Liver (tissue), 9 donors: ENCODE results near the gene MMEL1. TPM values are rescaled to one million over a fixed set of nuclear protein-coding genes. Genes with fewer than 3 reads are reported as not detected.

Experiments
- DNase-seq: peaks from one replicate; pipeline ENCODE4 v3.0.0-alpha.2; 2017; ENCODE audit warnings: low spot score
- H3K27ac ChIP-seq, 2 donors: one replicate each; pipeline ENCODE4 v1.7.0; 2013; ENCODE audit warnings: inconsistent platforms in 2 of 2, low read length in 2 of 2, control low read depth in 1 of 2, low read depth in 1 of 2, mild to moderate bottlenecking in 1 of 2
- H3K27me3 ChIP-seq, 4 donors: one replicate each; pipeline versions ENCODE4 v1.6.1 to v1.7.0; 2013; ENCODE audit warnings: low read length in 3 of 4, inconsistent platforms in 1 of 4, mild to moderate bottlenecking in 1 of 4, moderate library complexity in 1 of 4; ENCODE audit not compliant: control insufficient read depth in 4 of 4, insufficient read depth in 4 of 4
- H3K36me3 ChIP-seq, 4 donors: one replicate each; pipeline versions ENCODE4 v1.6.1 to v1.7.0; 2013; ENCODE audit warnings: low read length in 3 of 4, mild to moderate bottlenecking in 3 of 4, low read depth in 1 of 4, moderate library complexity in 1 of 4; ENCODE audit not compliant: control insufficient read depth in 4 of 4, insufficient read depth in 3 of 4
- H3K4me1 ChIP-seq, 4 donors: one replicate each; pipeline versions ENCODE4 v1.6.1 to v1.7.0; 2013; ENCODE audit warnings: low read length in 3 of 4, mild to moderate bottlenecking in 3 of 4, moderate library complexity in 1 of 4; ENCODE audit not compliant: control insufficient read depth in 4 of 4, insufficient read depth in 4 of 4
- H3K4me3 ChIP-seq, 3 donors: one replicate each; pipeline versions ENCODE4 v1.6.1 to v1.7.0; 2013; ENCODE audit warnings: low read length in 3 of 3, control low read depth in 1 of 3, low read depth in 1 of 3, mild to moderate bottlenecking in 1 of 3
- H3K9ac ChIP-seq, 2 donors: one replicate each; pipeline ENCODE4 v1.7.0; 2013; ENCODE audit warnings: low read length in 2 of 2, mild to moderate bottlenecking in 2 of 2, moderate library complexity in 2 of 2, control low read depth in 1 of 2, low read depth in 1 of 2
- H3K9me3 ChIP-seq, 4 donors: one replicate each; pipeline versions ENCODE4 v1.6.1 to v1.7.0; 2013; ENCODE audit warnings: low read length in 3 of 4; ENCODE audit not compliant: control insufficient read depth in 4 of 4
- ATF3 ChIP-seq: IDR thresholded peaks from 2 replicates; pipeline ENCODE4 v1.6.1; 2016; ENCODE audit warnings: antibody characterized with exemption
- CTCF ChIP-seq: fragments of 150-350 bp; IDR thresholded peaks from 2 replicates; pipeline ENCODE4 v1.5.1; 2017; ENCODE audit warnings: improper control_type of control experiment, low read depth, low read length; ENCODE audit not compliant: missing input control
- EGR1 ChIP-seq, 2 donors: IDR thresholded peaks; 2 replicates each; pipeline ENCODE4 v1.6.1; 2016 to 2018; ENCODE audit warnings: antibody characterized with exemption in 2 of 2, low read depth in 2 of 2
- FOXA1 ChIP-seq: IDR thresholded peaks from 2 replicates; pipeline ENCODE4 v1.6.1; 2016; ENCODE audit warnings: antibody characterized with exemption
- FOXA2 ChIP-seq: IDR thresholded peaks from 2 replicates; pipeline ENCODE4 v1.6.1; 2016; ENCODE audit warnings: antibody characterized with exemption
- GABPA ChIP-seq, 2 donors: IDR thresholded peaks in 1 of 2; conservative IDR thresholded peaks in 1 of 2; 2 replicates each; pipeline ENCODE4 v1.6.1; 2016; ENCODE audit warnings: antibody characterized with exemption in 2 of 2, mild to moderate bottlenecking in 1 of 2, moderate library complexity in 1 of 2
- HNF4A ChIP-seq, 2 donors: conservative IDR thresholded peaks; 2 replicates each; pipeline ENCODE4 v1.6.1; 2016; ENCODE audit warnings: antibody characterized with exemption in 2 of 2, mild to moderate bottlenecking in 2 of 2
- HNF4G ChIP-seq: IDR thresholded peaks from 2 replicates; pipeline ENCODE4 v1.6.1; 2016; ENCODE audit warnings: antibody characterized with exemption
- JUND ChIP-seq, 2 donors: IDR thresholded peaks; 2 replicates each; pipeline ENCODE4 v1.6.1; 2016; ENCODE audit warnings: antibody characterized with exemption in 2 of 2
- MAX ChIP-seq: IDR thresholded peaks from 2 replicates; pipeline ENCODE4 v1.6.1; 2016; ENCODE audit warnings: antibody characterized with exemption
- NR2F2 ChIP-seq: IDR thresholded peaks from 2 replicates; pipeline ENCODE4 v1.6.1; 2016; ENCODE audit warnings: antibody characterized with exemption
- RAD21 ChIP-seq, 2 donors: IDR thresholded peaks; 2 replicates each; pipeline ENCODE4 v1.6.1; 2016; ENCODE audit warnings: antibody characterized with exemption in 2 of 2, mild to moderate bottlenecking in 2 of 2
- REST ChIP-seq: IDR thresholded peaks from 2 replicates; pipeline ENCODE4 v1.6.1; 2016; ENCODE audit warnings: antibody characterized with exemption, mild to moderate bottlenecking
- RXRA ChIP-seq, 2 donors: IDR thresholded peaks; 2 replicates each; pipeline ENCODE4 v1.6.1; 2017 to 2018; ENCODE audit warnings: antibody characterized with exemption in 2 of 2, mild to moderate bottlenecking in 1 of 2
- SP1 ChIP-seq: IDR thresholded peaks from 2 replicates; pipeline ENCODE4 v1.6.1; 2018; ENCODE audit warnings: antibody characterized with exemption, mild to moderate bottlenecking
- TAF1 ChIP-seq: conservative IDR thresholded peaks from 2 replicates; pipeline ENCODE4 v1.6.1; 2016; ENCODE audit warnings: antibody characterized with exemption, mild to moderate bottlenecking
- YY1 ChIP-seq: IDR thresholded peaks from 2 replicates; pipeline ENCODE4 v1.6.1; 2016; ENCODE audit warnings: antibody characterized with exemption, mild to moderate bottlenecking
- ZBTB33 ChIP-seq: IDR thresholded peaks from 2 replicates; pipeline ENCODE4 v1.6.1; 2016; ENCODE audit warnings: antibody characterized with exemption
- WGBS: extraction: QIAGEN DNeasy Blood & Tissue Kit; methylation state at CpG from one replicate; pipeline ENCODE4 v1.1.7; 2013; 5-methylcytosine and 5-hydroxymethylcytosine counted together
- polyA plus RNA-seq, 2 donors: library from polyadenylated mRNA; stranded (reverse) in 1 of 2; unstranded in 1 of 2; fragments of 200-250 nt in 1 of 2; fragments of >200 nt in 1 of 2; fragmentation: Nextera tagmentation in 1 of 2; extraction: Ambion mirVana in 1 of 2; gene quantifications; one replicate each; pipeline versions ENCODE4 v1.2.1 to v1.2.3, GENCODE V29; 2013 to 2015
- total RNA-seq, 2 donors: library from RNA; depleted of rRNA; stranded (reverse); fragments of >200 nt; gene quantifications; one replicate each; pipeline ENCODE4 v1.2.3, GENCODE V29; 2014
- donor health status: healthy.
- donor health status: healthy.
- donor health status: healthy.
- donor health status: healthy.
- donor health status: healthy.

Gene MMEL1
- total and polyA plus RNA-seq, 4 donors = under 0.01 to 0.42 TPM; not detected in 2

GRCh38 chr1:2590233-2591141, 42.3 kb downstream of the MMEL1 start:
- Histone ChIP-seq H3K36me3 (peaks cover 0 to 2% (median 0%) of the 10 kb centered on the region in 4 donors), H3K27me3 (no peaks in the 10 kb centered on the region), H3K9me3 (no peaks in the 10 kb centered on the region), H3K4me1 (peaks cover 0 to 9% (median 3%) of the 10 kb centered on the region in 4 donors), H3K27ac (no peak overlapping the region), H3K4me3 (no peak overlapping the region), H3K9ac (no peak overlapping the region)
- no peak for DNase-seq
- TF ChIP-seq FOXA2 = no peak
- no peak for TF ChIP-seq NR2F2
- no peak for TF ChIP-seq YY1
- no peak for TF ChIP-seq ZBTB33
- TF ChIP-seq TAF1 = no peak
- TF ChIP-seq HNF4A (conservative IDR thresholded peaks at IDR 0.05) = no peak
- TF ChIP-seq FOXA1 = no peak
- TF ChIP-seq SP1 = no peak
- no peak for TF ChIP-seq GABPA (IDR thresholded peaks at IDR 0.05 in 1 of 2, conservative IDR thresholded peaks at IDR 0.05 in 1 of 2)
- TF ChIP-seq RAD21 (IDR thresholded peaks at IDR 0.05) = no peak
- TF ChIP-seq ATF3 = no peak
- TF ChIP-seq RXRA (IDR thresholded peaks at IDR 0.05) = no peak
- no peak for TF ChIP-seq CTCF
- no peak for TF ChIP-seq MAX
- no peak for TF ChIP-seq HNF4G
- TF ChIP-seq REST = no peak
- no peak for TF ChIP-seq EGR1 (IDR thresholded peaks at IDR 0.05; ENCODE audit: low read depth in 2 of 2)
- TF ChIP-seq JUND (IDR thresholded peaks at IDR 0.05) = no peak
- WGBS = 97% methylated on average over 31 of the region's 31 CpGs
